Cardiac fibroblast (primary cell): ENCODE data around the gene MYO5B.
A peak's percentile ranks its signal among the peaks of the same experiment; 100 is the strongest.

Source experiments
- DNase-seq, 2 donors: peaks; one replicate each; pipeline versions ENCODE4 v3.0.0 to v3.0.0-alpha.2; 2010; ENCODE audit warnings: low read depth in 2 of 2
- H3K4me3 ChIP-seq, 2 donors: replicated peaks in 1 of 2; 1 replicate in 1 of 2; 2 replicates in 1 of 2; pipeline ENCODE4 v1.5.1; 2011; ENCODE audit warnings: low read depth in 2 of 2, low read length in 2 of 2, mild to moderate bottlenecking in 2 of 2, moderate library complexity in 1 of 2
- CTCF ChIP-seq: IDR thresholded peaks from one replicate; pipeline ENCODE4 v1.5.1; 2011; ENCODE audit warnings: low read depth, mild to moderate bottlenecking, low read length, inconsistent platforms

MYO5B gene

GRCh38 chr18:49934457-49934856, 260.5 kb downstream of the MYO5B start:
- H3K4me3 ChIP-seq = no peak overlapping the region
- no peak for TF ChIP-seq CTCF
- peak in 1 of 2 donors; percentile 15 for DNase-seq

- TF ChIP-seq CTCF = no peak
- DNase-seq = peak in 1 of 2 donors; percentile 50
- no peak overlapping the region for H3K4me3 ChIP-seq
These were observed 261.3 kb downstream of the MYO5B start for GRCh38 chr18:49933530-49934128.

- H3K4me3 ChIP-seq = no peak overlapping the region
- DNase-seq = no peak
- TF ChIP-seq CTCF = no peak
These were observed 263.2 kb downstream of the MYO5B start for GRCh38 chr18:49931760-49932159.

GRCh38 chr18:49931179-49931578, 263.8 kb downstream of the MYO5B start:
- no peak overlapping the region for H3K4me3 ChIP-seq
- no peak for TF ChIP-seq CTCF

GRCh38 chr18:49926106-49926745, 268.7 kb downstream of the MYO5B start:
- DNase-seq = no peak
- no peak for TF ChIP-seq CTCF
- no peak overlapping the region for H3K4me3 ChIP-seq

More at GRCh38 chr18:49931179-49931578, 263.8 kb downstream of the MYO5B start:
- no peak for DNase-seq

- no peak for DNase-seq
- TF ChIP-seq CTCF = no peak
- no peak overlapping the region for H3K4me3 ChIP-seq
These were observed 270.5 kb downstream of the MYO5B start for GRCh38 chr18:49924293-49924983.
